ENCODE data around the gene CD36. TPM values are rescaled to one million over a fixed set of nuclear protein-coding genes. Genes with fewer than 3 reads are reported as not detected.
A peak's percentile ranks its signal among the peaks of the same experiment; 100 is the strongest.

Gene CD36
- total RNA-seq, 1 donor from 2014 or later: 1.6 TPM

DNA sequence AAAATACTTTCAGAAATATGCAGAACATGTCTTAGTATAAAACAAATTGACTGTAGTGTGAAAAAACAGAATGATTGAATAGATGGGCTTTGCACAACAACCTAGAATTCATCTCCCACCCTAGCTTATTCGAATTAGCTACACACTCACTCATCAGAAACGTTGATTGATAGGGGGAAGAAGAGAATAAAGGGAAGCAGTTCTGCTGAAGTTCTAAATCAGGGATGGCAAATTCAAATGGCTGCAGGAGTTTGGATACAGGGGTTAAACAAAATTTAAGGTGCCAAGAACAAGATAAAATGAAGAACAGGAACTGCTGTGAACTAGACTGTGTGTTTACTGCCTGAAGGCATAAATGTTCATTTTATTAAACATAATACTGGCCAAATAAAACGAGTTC is 9.0 kb downstream of the CD36 start:
- Histone ChIP-seq H3K4me2 (no peak overlapping the region), H3K4me1 (no peaks in the 10 kb centered on the region), H2AFZ (replicated peaks) (no peak overlapping the region), H4K20me1 (ENCODE audit: low read depth) (no peaks in the 10 kb centered on the region), H3K79me2 (ENCODE audit: low read depth) (no peaks in the 10 kb centered on the region), H3K27ac (no peak overlapping the region), H3K9ac (no peak overlapping the region), H3K4me3 (no peak overlapping the region), H3K36me3 (no peaks in the 10 kb centered on the region), H3K27me3 (no peaks in the 10 kb centered on the region), H3F3A (ENCODE audit: low read depth) (no peaks in the 10 kb centered on the region), H3K9me3 (ENCODE audit: low read depth) (no peaks in the 10 kb centered on the region)
- TF ChIP-seq EZH2 (IDR thresholded peaks at IDR 0.05) (no peak), EZH2phosphoT487 (IDR thresholded peaks at IDR 0.05) (no peak)
- TF ChIP-seq, protein P1, sequence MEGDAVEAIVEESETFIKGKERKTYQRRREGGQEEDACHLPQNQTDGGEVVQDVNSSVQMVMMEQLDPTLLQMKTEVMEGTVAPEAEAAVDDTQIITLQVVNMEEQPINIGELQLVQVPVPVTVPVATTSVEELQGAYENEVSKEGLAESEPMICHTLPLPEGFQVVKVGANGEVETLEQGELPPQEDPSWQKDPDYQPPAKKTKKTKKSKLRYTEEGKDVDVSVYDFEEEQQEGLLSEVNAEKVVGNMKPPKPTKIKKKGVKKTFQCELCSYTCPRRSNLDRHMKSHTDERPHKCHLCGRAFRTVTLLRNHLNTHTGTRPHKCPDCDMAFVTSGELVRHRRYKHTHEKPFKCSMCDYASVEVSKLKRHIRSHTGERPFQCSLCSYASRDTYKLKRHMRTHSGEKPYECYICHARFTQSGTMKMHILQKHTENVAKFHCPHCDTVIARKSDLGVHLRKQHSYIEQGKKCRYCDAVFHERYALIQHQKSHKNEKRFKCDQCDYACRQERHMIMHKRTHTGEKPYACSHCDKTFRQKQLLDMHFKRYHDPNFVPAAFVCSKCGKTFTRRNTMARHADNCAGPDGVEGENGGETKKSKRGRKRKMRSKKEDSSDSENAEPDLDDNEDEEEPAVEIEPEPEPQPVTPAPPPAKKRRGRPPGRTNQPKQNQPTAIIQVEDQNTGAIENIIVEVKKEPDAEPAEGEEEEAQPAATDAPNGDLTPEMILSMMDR (IDR thresholded peaks at IDR 0.05): no peak
- Mint-ChIP-seq H3K27ac (no peak overlapping the region), H3K27me3 (ENCODE audit: insufficient read depth, low read depth) (peaks cover 3% of the 10 kb centered on the region), H3K9me3 (no peaks in the 10 kb centered on the region), H3K4me1 (peaks cover 5% of the 10 kb centered on the region), H3K4me3 (no peak overlapping the region), H3K36me3 (no peaks in the 10 kb centered on the region)
- no peak for DNase-seq (ENCODE audit: low spot score)

DNA sequence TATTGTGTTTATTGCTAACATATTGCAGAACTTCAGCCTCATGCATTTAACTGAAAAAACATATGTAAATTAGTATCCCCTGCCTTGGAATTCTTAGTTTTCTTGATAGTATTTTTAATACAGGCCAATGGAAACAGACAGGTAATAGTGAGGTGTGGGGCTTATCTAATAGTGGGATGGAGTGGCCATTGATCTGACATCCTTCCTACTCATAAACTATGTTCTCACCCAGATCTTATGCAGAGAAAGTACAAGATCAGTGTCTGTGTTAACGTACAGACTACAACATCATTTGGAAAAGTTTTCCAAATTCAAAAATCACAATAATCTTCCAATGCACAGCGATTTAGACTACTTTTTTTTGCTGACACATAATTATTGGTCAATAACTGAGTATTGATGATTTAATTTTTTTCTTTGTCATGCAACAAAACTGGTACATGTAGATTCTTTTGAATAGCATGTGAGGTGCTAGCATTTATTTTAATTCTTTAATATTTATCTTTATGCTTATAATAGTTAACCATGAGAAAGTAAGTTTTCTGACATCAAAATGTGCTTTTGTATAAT is 9.7 kb downstream of the CD36 start:
- Histone ChIP-seq H2AFZ (replicated peaks) (no peak overlapping the region), H3K79me2 (ENCODE audit: low read depth) (no peaks in the 10 kb centered on the region), H3K27ac (no peak overlapping the region), H3K36me3 (no peaks in the 10 kb centered on the region), H3K4me2 (no peak overlapping the region), H3K27me3 (no peaks in the 10 kb centered on the region), H3K9me3 (ENCODE audit: low read depth) (no peaks in the 10 kb centered on the region), H4K20me1 (ENCODE audit: low read depth) (no peaks in the 10 kb centered on the region), H3K4me3 (no peak overlapping the region), H3K9ac (no peak overlapping the region), H3K4me1 (no peaks in the 10 kb centered on the region), H3F3A (ENCODE audit: low read depth) (no peaks in the 10 kb centered on the region)
- TF ChIP-seq EZH2phosphoT487 (IDR thresholded peaks at IDR 0.05) (no peak), EZH2 (IDR thresholded peaks at IDR 0.05) (no peak)
- TF ChIP-seq, protein P1 (IDR thresholded peaks at IDR 0.05): no peak
- DNase-seq (ENCODE audit: low spot score): no peak
- no peak overlapping the region for H3K27ac Mint-ChIP-seq
- H3K4me3 Mint-ChIP-seq: no peak overlapping the region
- H3K36me3 Mint-ChIP-seq: no peaks in the 10 kb centered on the region
- no peaks in the 10 kb centered on the region for H3K9me3 Mint-ChIP-seq
- peaks cover 5% of the 10 kb centered on the region for H3K4me1 Mint-ChIP-seq
- peaks cover 3% of the 10 kb centered on the region for H3K27me3 Mint-ChIP-seq (ENCODE audit: insufficient read depth, low read depth)

DNA sequence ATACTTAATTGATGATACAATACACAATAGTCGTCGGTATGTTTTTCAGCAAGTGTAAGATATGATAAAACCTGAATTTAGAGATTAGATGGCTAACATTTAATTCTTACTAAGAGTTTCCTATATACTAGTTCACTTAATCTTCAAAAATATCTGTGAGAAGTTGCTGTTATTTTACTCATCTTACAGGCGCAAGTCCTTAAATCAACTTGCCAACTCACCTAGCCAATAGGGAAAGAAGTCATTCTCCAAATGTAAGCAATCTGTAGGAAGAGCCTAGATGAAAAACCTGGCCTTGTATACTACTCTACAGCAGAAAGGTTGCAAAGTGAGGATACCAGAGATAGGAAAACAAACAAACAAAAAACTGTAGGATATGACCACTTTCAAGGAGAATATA is 10.6 kb downstream of the CD36 start:
- H3F3A ChIP-seq (ENCODE audit: low read depth): no peaks in the 10 kb centered on the region
- no peak overlapping the region for H3K27ac Mint-ChIP-seq
- peak overlapping the region; percentile 3 for H2AFZ ChIP-seq (replicated peaks)
- no peaks in the 10 kb centered on the region for H4K20me1 ChIP-seq (ENCODE audit: low read depth)
- no peaks in the 10 kb centered on the region for H3K9me3 ChIP-seq (ENCODE audit: low read depth)
- peaks cover under 1% of the 10 kb centered on the region for H3K4me1 Mint-ChIP-seq
- no peaks in the 10 kb centered on the region for H3K36me3 ChIP-seq
- no peaks in the 10 kb centered on the region for H3K27me3 ChIP-seq
- peaks cover 3% of the 10 kb centered on the region for H3K27me3 Mint-ChIP-seq (ENCODE audit: insufficient read depth, low read depth)
- H3K4me2 ChIP-seq: no peak overlapping the region
- no peak overlapping the region for H3K4me3 Mint-ChIP-seq
- no peaks in the 10 kb centered on the region for H3K4me1 ChIP-seq
- H3K27ac ChIP-seq: no peak overlapping the region
- no peak overlapping the region for H3K4me3 ChIP-seq
- no peaks in the 10 kb centered on the region for H3K36me3 Mint-ChIP-seq
- H3K9ac ChIP-seq: no peak overlapping the region
- TF ChIP-seq, protein P1 (IDR thresholded peaks at IDR 0.05): no peak
- no peak for TF ChIP-seq EZH2 (IDR thresholded peaks at IDR 0.05)
- TF ChIP-seq EZH2phosphoT487 (IDR thresholded peaks at IDR 0.05): no peak
- H3K79me2 ChIP-seq (ENCODE audit: low read depth): no peaks in the 10 kb centered on the region
- no peak for DNase-seq (ENCODE audit: low spot score)
- no peaks in the 10 kb centered on the region for H3K9me3 Mint-ChIP-seq
